Measurements from ENCODE around the gene GPSM1.

DNA sequence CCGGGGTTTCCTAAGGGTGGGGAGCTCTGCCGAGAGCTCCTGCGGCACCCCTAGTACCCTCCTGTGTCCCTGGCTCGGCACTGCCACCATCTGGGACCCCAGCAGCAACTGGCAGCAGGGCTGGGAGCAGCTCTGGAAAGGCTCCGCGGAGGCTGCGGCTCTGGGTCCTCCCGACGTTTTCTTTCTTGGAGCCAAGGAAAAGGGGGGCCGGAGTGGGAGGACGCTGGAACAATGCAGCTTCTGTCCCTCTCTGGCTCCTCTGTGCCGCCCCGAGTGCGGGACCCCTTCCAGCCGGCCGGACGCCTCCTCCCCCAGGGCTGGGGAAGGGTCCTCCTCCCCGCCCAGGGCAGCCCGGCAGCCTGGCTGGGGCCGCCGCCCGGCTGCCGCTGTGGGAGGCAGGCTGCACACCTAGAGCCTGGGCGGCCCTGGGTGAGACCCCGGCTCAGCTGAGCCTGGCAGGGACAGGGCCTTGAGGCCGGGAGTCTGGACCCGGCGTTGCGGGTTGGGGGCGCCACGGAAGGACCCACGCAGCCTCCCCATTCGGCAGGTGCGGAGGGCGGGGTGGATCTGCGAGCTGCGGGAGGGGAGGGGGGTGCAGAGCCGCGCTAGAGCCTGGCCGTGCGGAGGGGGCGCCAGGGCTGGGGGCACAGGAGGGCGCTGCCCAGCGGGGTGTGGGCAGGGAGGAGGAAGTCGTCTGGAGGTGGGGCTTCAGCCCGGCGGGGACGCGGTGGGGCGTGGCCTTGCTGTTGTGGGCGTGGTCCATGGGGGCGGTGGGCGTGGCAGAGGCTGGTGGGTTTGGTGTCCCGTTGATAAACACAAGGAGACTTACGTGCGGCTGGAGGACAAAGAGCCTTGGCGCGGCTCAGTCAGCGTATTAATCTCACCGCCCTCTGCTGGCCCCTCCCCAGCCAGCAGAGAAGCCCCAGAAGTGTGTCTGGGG lies 15.1 kb downstream of the GPSM1 start:
- peak in 1 of 2 donors; percentile 63 for TF ChIP-seq POLR2A (IDR thresholded peaks at IDR 0.05)
- TF ChIP-seq, protein P1, sequence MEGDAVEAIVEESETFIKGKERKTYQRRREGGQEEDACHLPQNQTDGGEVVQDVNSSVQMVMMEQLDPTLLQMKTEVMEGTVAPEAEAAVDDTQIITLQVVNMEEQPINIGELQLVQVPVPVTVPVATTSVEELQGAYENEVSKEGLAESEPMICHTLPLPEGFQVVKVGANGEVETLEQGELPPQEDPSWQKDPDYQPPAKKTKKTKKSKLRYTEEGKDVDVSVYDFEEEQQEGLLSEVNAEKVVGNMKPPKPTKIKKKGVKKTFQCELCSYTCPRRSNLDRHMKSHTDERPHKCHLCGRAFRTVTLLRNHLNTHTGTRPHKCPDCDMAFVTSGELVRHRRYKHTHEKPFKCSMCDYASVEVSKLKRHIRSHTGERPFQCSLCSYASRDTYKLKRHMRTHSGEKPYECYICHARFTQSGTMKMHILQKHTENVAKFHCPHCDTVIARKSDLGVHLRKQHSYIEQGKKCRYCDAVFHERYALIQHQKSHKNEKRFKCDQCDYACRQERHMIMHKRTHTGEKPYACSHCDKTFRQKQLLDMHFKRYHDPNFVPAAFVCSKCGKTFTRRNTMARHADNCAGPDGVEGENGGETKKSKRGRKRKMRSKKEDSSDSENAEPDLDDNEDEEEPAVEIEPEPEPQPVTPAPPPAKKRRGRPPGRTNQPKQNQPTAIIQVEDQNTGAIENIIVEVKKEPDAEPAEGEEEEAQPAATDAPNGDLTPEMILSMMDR (IDR thresholded peaks at IDR 0.05) = peak in 2 of 12 donors; percentile 7 to 15
